ENCODE data around the gene FRMD1. TPM values are rescaled to one million over a fixed set of nuclear protein-coding genes. Genes with fewer than 3 reads are reported as not detected.

Gene FRMD1
- total RNA-seq, 4 donors from 2014 or later, result 0.04 to 0.12 TPM; not detected in 2

DNA sequence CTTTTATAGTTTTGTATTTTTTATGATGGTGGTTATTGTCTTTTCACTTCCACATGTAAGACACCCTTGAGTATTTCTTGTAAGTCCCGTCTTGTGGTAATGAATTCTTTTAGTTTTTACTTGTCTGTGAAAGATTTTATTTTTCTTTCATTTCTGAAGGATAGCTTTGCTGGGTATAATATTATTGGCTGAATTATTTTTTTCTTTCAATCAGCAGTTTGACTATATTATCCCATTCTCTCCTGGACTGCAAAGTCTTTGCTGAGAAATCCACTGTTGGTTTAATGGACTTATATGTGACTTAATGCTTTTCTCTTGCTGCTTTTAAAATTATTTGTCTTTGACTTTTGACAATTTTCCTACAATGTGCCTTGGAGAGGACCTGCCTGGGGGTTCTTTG is 67.7 kb downstream of the FRMD1 start:
- H3K4me3 ChIP-seq, result no peak overlapping the region
- H3K36me3 ChIP-seq, result no peaks in the 10 kb centered on the region
- no peaks in the 10 kb centered on the region for H3K4me1 ChIP-seq
- ATAC-seq (no peak), DNase-seq (no peak)
- no peaks in the 10 kb centered on the region for H3K27me3 ChIP-seq
- in situ Hi-C loops (cut with MboI; ENCODE audit: low sequenced_read_pairs in 4 of 4) (no loop called here), intact Hi-C loops (cut with DNase I; ENCODE audit: low total_unique reads) (no loop called here)
- peaks cover 0 to 10% (median 0%) of the 10 kb centered on the region in 3 donors for H3K9me3 ChIP-seq
- no peak for TF ChIP-seq POLR2A (IDR thresholded peaks at IDR 0.05)
- TF ChIP-seq, protein P1, sequence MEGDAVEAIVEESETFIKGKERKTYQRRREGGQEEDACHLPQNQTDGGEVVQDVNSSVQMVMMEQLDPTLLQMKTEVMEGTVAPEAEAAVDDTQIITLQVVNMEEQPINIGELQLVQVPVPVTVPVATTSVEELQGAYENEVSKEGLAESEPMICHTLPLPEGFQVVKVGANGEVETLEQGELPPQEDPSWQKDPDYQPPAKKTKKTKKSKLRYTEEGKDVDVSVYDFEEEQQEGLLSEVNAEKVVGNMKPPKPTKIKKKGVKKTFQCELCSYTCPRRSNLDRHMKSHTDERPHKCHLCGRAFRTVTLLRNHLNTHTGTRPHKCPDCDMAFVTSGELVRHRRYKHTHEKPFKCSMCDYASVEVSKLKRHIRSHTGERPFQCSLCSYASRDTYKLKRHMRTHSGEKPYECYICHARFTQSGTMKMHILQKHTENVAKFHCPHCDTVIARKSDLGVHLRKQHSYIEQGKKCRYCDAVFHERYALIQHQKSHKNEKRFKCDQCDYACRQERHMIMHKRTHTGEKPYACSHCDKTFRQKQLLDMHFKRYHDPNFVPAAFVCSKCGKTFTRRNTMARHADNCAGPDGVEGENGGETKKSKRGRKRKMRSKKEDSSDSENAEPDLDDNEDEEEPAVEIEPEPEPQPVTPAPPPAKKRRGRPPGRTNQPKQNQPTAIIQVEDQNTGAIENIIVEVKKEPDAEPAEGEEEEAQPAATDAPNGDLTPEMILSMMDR (IDR thresholded peaks at IDR 0.05 in 4 of 5, conservative IDR thresholded peaks at IDR 0.05 in 1 of 5), result no peak
- no peak overlapping the region for H3K27ac ChIP-seq

DNA sequence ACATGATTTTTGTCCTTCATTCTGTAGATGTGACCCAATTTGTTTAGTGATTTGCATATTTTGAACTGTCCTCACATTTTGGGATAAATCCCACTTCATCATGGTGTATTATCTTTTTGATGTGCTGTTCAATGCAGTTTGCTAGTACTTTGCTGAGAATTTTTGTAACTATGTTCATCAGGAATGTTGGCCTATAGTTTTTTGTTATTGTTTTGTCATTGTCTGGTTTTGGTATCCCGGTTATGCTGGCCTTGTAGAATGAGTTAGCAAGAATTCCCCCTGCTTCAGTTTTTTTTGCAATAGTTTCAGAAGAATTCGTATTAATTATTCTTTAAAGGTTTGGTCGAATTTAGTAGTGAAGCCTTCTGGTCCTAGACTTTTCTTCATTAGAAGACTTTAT is 69.7 kb downstream of the FRMD1 start:
- Histone ChIP-seq H3K9me3 (peaks cover 0 to 10% (median 0%) of the 10 kb centered on the region in 3 donors), H3K36me3 (no peaks in the 10 kb centered on the region), H3K4me3 (no peak overlapping the region), H3K27ac (no peak overlapping the region), H3K4me1 (no peaks in the 10 kb centered on the region), H3K27me3 (no peaks in the 10 kb centered on the region)
- no peak for TF ChIP-seq POLR2A (IDR thresholded peaks at IDR 0.05)
- TF ChIP-seq, protein P1 (IDR thresholded peaks at IDR 0.05 in 4 of 5, conservative IDR thresholded peaks at IDR 0.05 in 1 of 5), result no peak
- no peak for ATAC-seq
- in situ Hi-C loops (cut with MboI; ENCODE audit: low sequenced_read_pairs in 4 of 4) (no loop called here), intact Hi-C loops (cut with DNase I; ENCODE audit: low total_unique reads) (no loop called here)
- DNase-seq, result no peak

DNA sequence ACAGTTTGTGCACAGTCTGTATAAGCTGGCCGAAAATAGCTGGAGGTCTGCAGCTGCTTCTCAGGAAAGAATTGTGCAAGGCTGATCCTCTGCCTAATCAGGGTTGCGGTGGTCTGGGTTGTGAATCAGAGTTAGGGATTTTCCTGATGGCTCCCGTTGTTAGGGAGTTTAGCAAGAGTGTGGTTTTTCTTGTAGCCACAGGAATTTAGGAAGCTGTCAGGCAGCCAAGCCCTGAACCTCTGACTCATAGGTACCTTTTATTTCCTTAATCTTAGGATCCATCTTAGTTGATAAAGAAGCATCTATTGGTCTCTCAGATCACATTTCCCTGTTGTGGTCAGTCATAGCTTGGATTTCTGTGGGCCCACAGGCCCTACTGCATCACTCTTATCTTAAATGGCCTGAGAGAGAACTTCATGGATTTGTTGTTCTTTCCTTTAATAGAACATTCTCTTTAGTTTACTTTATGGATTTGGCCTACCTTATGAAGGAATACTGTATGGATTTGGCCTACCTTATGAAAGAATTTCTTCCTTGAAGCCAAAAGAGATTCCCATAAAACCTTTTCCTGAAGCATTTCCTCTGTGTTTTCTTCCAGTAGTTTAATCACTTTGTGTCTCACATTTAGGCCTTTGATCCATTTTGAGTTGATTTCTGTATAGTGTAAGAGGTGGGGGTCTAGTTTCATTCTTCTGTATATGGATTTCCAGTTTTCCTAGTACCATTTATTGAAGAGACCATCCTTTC is 71.2 kb downstream of the FRMD1 start:
- H3K36me3 ChIP-seq, result no peaks in the 10 kb centered on the region
- ATAC-seq, result peak; percentile 56 to 68
- peak overlapping the region in 3 of 4 donors; percentile 28 to 46 (median 40) for H3K27ac ChIP-seq
- intact Hi-C loops (cut with DNase I; ENCODE audit: low total_unique reads) (no loop called here), in situ Hi-C loops (cut with MboI; ENCODE audit: low sequenced_read_pairs in 4 of 4) (no loop called here)
- peaks cover 0 to 3% (median 0%) of the 10 kb centered on the region in 3 donors for H3K27me3 ChIP-seq
- H3K4me3 ChIP-seq, result no peak overlapping the region
- no peaks in the 10 kb centered on the region for H3K4me1 ChIP-seq
- peak in 1 of 2 donors; percentile 28 for DNase-seq
- H3K9me3 ChIP-seq, result peaks cover 0 to 10% (median 0%) of the 10 kb centered on the region in 3 donors
- TF ChIP-seq POLR2A (IDR thresholded peaks at IDR 0.05), result no peak
- TF ChIP-seq, protein P1 (IDR thresholded peaks at IDR 0.05 in 4 of 5, conservative IDR thresholded peaks at IDR 0.05 in 1 of 5), result no peak

DNA sequence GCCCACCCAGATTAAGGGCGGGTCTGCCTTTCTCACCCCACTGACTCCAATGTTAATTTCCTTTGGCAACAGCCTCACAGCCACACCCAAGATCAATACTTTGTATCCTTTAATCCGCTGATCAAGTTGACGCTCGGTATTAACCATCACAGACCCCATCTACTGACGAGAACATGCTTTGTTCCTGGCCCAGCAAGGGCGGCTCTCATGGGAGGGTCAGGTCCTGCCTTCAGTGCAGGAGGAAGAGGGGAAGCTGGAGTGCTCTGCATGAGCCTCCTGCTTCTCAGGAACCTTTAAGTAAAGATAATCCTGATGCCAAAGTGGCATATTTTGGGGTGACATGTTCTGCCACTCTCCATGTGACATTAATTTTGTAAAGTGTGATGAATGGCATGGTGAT is 73.2 kb downstream of the FRMD1 start:
- in situ Hi-C loops (cut with MboI; ENCODE audit: low sequenced_read_pairs in 4 of 4) (no loop called here), intact Hi-C loops (cut with DNase I; ENCODE audit: low total_unique reads) (no loop called here)
- Histone ChIP-seq H3K4me3 (no peak overlapping the region), H3K27me3 (peaks cover 0 to 3% (median 0%) of the 10 kb centered on the region in 3 donors), H3K27ac (no peak overlapping the region), H3K9me3 (peaks cover 0 to 3% (median 0%) of the 10 kb centered on the region in 3 donors), H3K4me1 (no peaks in the 10 kb centered on the region), H3K36me3 (no peaks in the 10 kb centered on the region)
- no peak for TF ChIP-seq POLR2A (IDR thresholded peaks at IDR 0.05)
- TF ChIP-seq, protein P1 (IDR thresholded peaks at IDR 0.05 in 4 of 5, conservative IDR thresholded peaks at IDR 0.05 in 1 of 5), result no peak
- DNase-seq (no peak), ATAC-seq (no peak)

Data from gastrocnemius medialis (tissue), 4 donors.